GM12878 (cell line): ENCODE measurements around the gene SQSTM1. TPM values are rescaled to one million over a fixed set of nuclear protein-coding genes. Genes with fewer than 3 reads are reported as not detected.

Source experiments
- ATAC-seq: fragments of 200-7000 bp; cut with Tn5 transposase; 3 replicates; pipeline ENCODE4 v1.9.1; 2020; ENCODE audit warnings: mild to moderate bottlenecking, moderate library complexity
- BruUV-seq: library from RNA; stranded (reverse); fragments of 400-500 nt; replicated peaks from 2 replicates; lab custom pipeline; 2021; lab: Mats Ljungman, UMichigan
- CTCF ChIA-PET: fragments of 300-600 bp; sonication (Branson Sonifier 250); formaldehyde crosslinking; extraction: SDS; loops from one replicate; lab custom pipeline; 2021; ENCODE audit warnings: inconsistent platforms; lab: Yijun Ruan, JAX
- POLR2A ChIA-PET: fragments of 350-600 bp; formaldehyde crosslinking; extraction: SDS; loops from one replicate; lab custom pipeline; 2021; ENCODE audit warnings: inconsistent platforms; lab: Charles Lee
- RAD21 ChIA-PET: fragments of 300-600 bp; sonication (Branson Sonifier 250); formaldehyde crosslinking; loops from one replicate; lab custom pipeline; 2023; ENCODE audit warnings: antibody characterized with exemption; ENCODE audit not compliant: unreplicated experiment; lab: Charles Lee
- SMC1A ChIA-PET: fragments of 300-600 bp; sonication (Branson Sonifier 250); formaldehyde crosslinking; loops from one replicate; lab custom pipeline; 2023; ENCODE audit not compliant: unreplicated experiment, uncharacterized antibody; lab: Charles Lee
- DNase-seq: peaks from one replicate; pipeline ENCODE4 v3.0.0-alpha.2; 2011; ENCODE audit warnings: low read depth, low spot score
- FAIRE-seq: peaks from 3 replicates; lab custom pipeline; 2011; peaks lifted over from hg19 to GRCh38; lab: Jason Lieb, UNC
- H2AFZ ChIP-seq: 2 replicates; pipeline ENCODE4 v1.6.0; 2011; ENCODE audit warnings: low read depth, low read length, control low read depth; ENCODE audit not compliant: control insufficient read depth
- H3K27ac ChIP-seq: 2 replicates; pipeline ENCODE4 v1.5.1; 2011; ENCODE audit warnings: control low read depth; ENCODE audit not compliant: control insufficient read depth, insufficient read depth
- H3K27me3 ChIP-seq, 2 experiments: replicated peaks in 1 of 2; 2 replicates each; pipeline versions ENCODE4 v1.6.0 to v1.6.1; 2011; ENCODE audit warnings: low read length in 1 of 2; ENCODE audit not compliant: control insufficient read depth in 2 of 2, insufficient read depth in 2 of 2
- H3K36me3 ChIP-seq, 2 experiments: 2 replicates each; pipeline ENCODE4 v1.5.1; 2011; ENCODE audit warnings: low read length in 1 of 2; ENCODE audit not compliant: control insufficient read depth in 2 of 2, insufficient read depth in 2 of 2
- H3K4me1 ChIP-seq: 2 replicates; pipeline ENCODE4 v1.6.1; 2011; ENCODE audit warnings: mild to moderate bottlenecking, low read length, moderate library complexity, mixed read lengths; ENCODE audit not compliant: control insufficient read depth, insufficient read depth
- H3K4me2 ChIP-seq: 2 replicates; pipeline ENCODE4 v1.6.0; 2011; ENCODE audit warnings: control low read depth; ENCODE audit not compliant: control insufficient read depth, insufficient read depth
- H3K4me3 ChIP-seq: fragments of 200-600 bp; sonication (generic); 2 replicates; pipeline ENCODE4 v1.5.1; 2016
- H3K79me2 ChIP-seq: 2 replicates; pipeline ENCODE4 v1.6.0; 2011; ENCODE audit warnings: low read length; ENCODE audit not compliant: control insufficient read depth, insufficient read depth
- H3K9ac ChIP-seq: 2 replicates; pipeline ENCODE4 v1.8.0; 2011; ENCODE audit warnings: low read length, control low read depth, mixed read lengths; ENCODE audit not compliant: control insufficient read depth, insufficient read depth
- H3K9me3 ChIP-seq: replicated peaks from 3 replicates; pipeline ENCODE4 v1.5.1; 2011; ENCODE audit warnings: mild to moderate bottlenecking, low read length; ENCODE audit not compliant: control insufficient read depth, insufficient read depth
- H4K20me1 ChIP-seq: 2 replicates; pipeline ENCODE4 v1.6.0; 2011; ENCODE audit not compliant: control insufficient read depth, insufficient read depth
- ATF2 ChIP-seq: IDR thresholded peaks from 2 replicates; pipeline ENCODE4 v1.6.1; 2012; ENCODE audit warnings: low read length, inconsistent platforms
- BCL11A ChIP-seq: IDR thresholded peaks from 2 replicates; pipeline ENCODE4 v1.6.1; 2011; ENCODE audit warnings: low read depth, low read length
- CEBPZ ChIP-seq: fragments of 150-350 bp; IDR thresholded peaks from 2 replicates; pipeline ENCODE4 v1.6.1; 2016; ENCODE audit warnings: low read depth, low read length
- ESRRA ChIP-seq: IDR thresholded peaks from 2 replicates; pipeline ENCODE4 v1.6.1; 2012; ENCODE audit warnings: mild to moderate bottlenecking, low read length, improper control_type of control experiment
- FOXK2 ChIP-seq: fragments of 450-650 bp; IDR thresholded peaks from 2 replicates; pipeline ENCODE4 v1.6.1; 2017; ENCODE audit warnings: mild to moderate bottlenecking, moderate library complexity
- KDM1A ChIP-seq: fragments of 200-600 bp; sonication (generic); IDR thresholded peaks from 2 replicates; pipeline ENCODE4 v1.6.1; 2016; ENCODE audit warnings: borderline replicate concordance
- NFXL1 ChIP-seq: fragments of 450-650 bp; IDR thresholded peaks from 2 replicates; pipeline ENCODE4 v1.6.1; 2017; ENCODE audit warnings: antibody characterized with exemption, mild to moderate bottlenecking, borderline replicate concordance
- NFYB ChIP-seq: IDR thresholded peaks from 2 replicates; pipeline ENCODE4 v1.6.1; 2011; ENCODE audit warnings: low read depth, mild to moderate bottlenecking, low read length, improper control_type of control experiment, moderate library complexity; ENCODE audit not compliant: insufficient read depth
- NR2C1 ChIP-seq: fragments of 450-650 bp; IDR thresholded peaks from 2 replicates; pipeline ENCODE4 v1.6.1; 2017; ENCODE audit warnings: antibody characterized with exemption, mild to moderate bottlenecking, moderate library complexity
- SMAD1 ChIP-seq: fragments of 450-650 bp; IDR thresholded peaks from 2 replicates; pipeline ENCODE4 v1.6.1; 2018; ENCODE audit warnings: mild to moderate bottlenecking, low read depth; ENCODE audit not compliant: partially characterized antibody
- SP1 ChIP-seq: IDR thresholded peaks from one replicate; pipeline ENCODE4 v1.6.1; 2011; ENCODE audit warnings: low read depth, low read length
- SREBF2 ChIP-seq: IDR thresholded peaks from 2 replicates; pipeline ENCODE4 v1.6.1; 2012; ENCODE audit warnings: mild to moderate bottlenecking, low read length
- YBX1 ChIP-seq: fragments of 450-650 bp; IDR thresholded peaks from 2 replicates; pipeline ENCODE4 v1.6.1; 2016; ENCODE audit warnings: antibody characterized with exemption
- YY1 ChIP-seq: IDR thresholded peaks from 2 replicates; pipeline ENCODE4 v1.6.1; 2011; ENCODE audit warnings: low read depth, mild to moderate bottlenecking, low read length
- ZBTB33 ChIP-seq: fragments of 450-650 bp; IDR thresholded peaks from 2 replicates; pipeline ENCODE4 v1.6.1; 2017; ENCODE audit warnings: mild to moderate bottlenecking
- WGBS: methylation state at CpG from one replicate; pipeline ENCODE4 v1.1.6; 2016; ENCODE audit warnings: low lambda C conversion rate; ENCODE audit not compliant: insufficient replicate concordance, insufficient coverage; ENCODE audit errors: missing lambda C conversion rate; 5-methylcytosine and 5-hydroxymethylcytosine counted together
- in situ Hi-C: fragments of 300-500 bp; cut with MboI; formaldehyde crosslinking; loops from 9 replicates; pipeline ENCODE4 v1.14.3; 2018; ENCODE audit warnings: mixed read lengths
- intact Hi-C: fragments of 100-400 bp; cut with micrococcal nuclease; formaldehyde crosslinking; loops from one replicate; pipeline ENCODE4 v1.14.2; 2022; ENCODE audit not compliant: unreplicated experiment
- polyA plus RNA-seq, 11 experiments: library from polyadenylated mRNA; depleted of rRNA in 4 of 11; unstranded in 6 of 11; stranded (reverse) in 5 of 11; fragments of >200 nt; fragmentation: Nextera tagmentation in 4 of 11; fragmentation: Illumina TruSeq in 1 of 11; extraction: Ambion mirVana in 4 of 11; extraction: Trizol in 1 of 11; gene quantifications; 1 replicate in 1 of 11; 2 replicates in 10 of 11; pipeline versions ENCODE4 v1.2.1 to v1.2.3, GENCODE V29; 2011 to 2016; ENCODE audit warnings: inconsistent platforms in 2 of 11, missing spikeins in 2 of 11, low read depth in 1 of 11
- total RNA-seq, 4 experiments: library from RNA; depleted of rRNA in 3 of 4; stranded (reverse); fragments of >200 nt in 3 of 4; fragmentation: Illumina TruSeq in 1 of 4; extraction: Trizol in 1 of 4; gene quantifications; 2 replicates each; pipeline versions ENCODE4 v1.2.1 to v1.2.3, GENCODE V29; 2013 to 2021

Gene SQSTM1
- total and polyA plus RNA-seq, 10 of the 15 experiments (the other 5 are each of a cell fraction or from before 2014, with no cell fraction given), result 6.3 to 138 (median 62.1) TPM

GRCh38 chr5:179874136-179874535 is 53.4 kb downstream of the SQSTM1 start (continued):
- TF ChIP-seq CEBPZ, result no peak
- no peak for TF ChIP-seq SMAD1
- TF ChIP-seq SP1, result no peak
- TF ChIP-seq, all 136 proteins: peak for 0

GRCh38 chr5:179874536-179875292 is 54.0 kb downstream of the SQSTM1 start:
- H3K9ac ChIP-seq, result no peak overlapping the region
- SMC1A ChIA-PET, result no interaction called here
- POLR2A ChIA-PET, result no interaction called here
- intact Hi-C loops (no loop called here), in situ Hi-C loops (no loop called here)
- H3K27me3 ChIP-seq, result no peaks in the 10 kb centered on the region
- no peak overlapping the region for H3K4me2 ChIP-seq
- RAD21 ChIA-PET, result no interaction called here
- no peak for DNase-seq
- H3K4me1 ChIP-seq, result no peaks in the 10 kb centered on the region
- peaks cover 22% of the 10 kb centered on the region in 2 experiments for H3K36me3 ChIP-seq
- WGBS, result 98% methylated on average over 28 of the region's 28 CpGs
- CTCF ChIA-PET, result no interaction called here
- no peak overlapping the region for H3K27ac ChIP-seq
- ATAC-seq, result no peak
- FAIRE-seq, result no peak
- no peaks in the 10 kb centered on the region for H3K79me2 ChIP-seq
- no peak overlapping the region for H2AFZ ChIP-seq
- H3K4me3 ChIP-seq, result no peak overlapping the region
- BruUV-seq, result no TSS peak
- H3K9me3 ChIP-seq, result no peaks in the 10 kb centered on the region
- TF ChIP-seq NR2C1 (no peak), BCL11A (no peak), ATF2 (no peak), ESRRA (no peak), YY1 (no peak), NFYB (no peak), SP1 (no peak), ZBTB33 (no peak), KDM1A (no peak), YBX1 (no peak), NFXL1 (no peak), SREBF2 (no peak), FOXK2 (no peak)
- no peaks in the 10 kb centered on the region for H4K20me1 ChIP-seq
